Esophagus squamous epithelium (tissue), 5 donors: ENCODE measurements around the gene PDK2. TPM values are rescaled to one million over a fixed set of nuclear protein-coding genes. Genes with fewer than 3 reads are reported as not detected.

Experiments
- DNase-seq: peaks from one replicate; lab custom pipeline; 2025; lab: John Stamatoyannopoulos, UW
- H3K27ac ChIP-seq, 4 donors: fragments of 200-600 bp; sonication (generic); one replicate each; pipeline ENCODE4 v1.5.1; 2016 to 2019; ENCODE audit warnings: mild to moderate bottlenecking in 1 of 4
- H3K27me3 ChIP-seq, 4 donors: fragments of 200-600 bp; sonication (generic); 1 replicate in 3 of 4; 2 replicates in 1 of 4; pipeline versions ENCODE4 v1.5.1 to v1.6.0; 2017 to 2021; ENCODE audit warnings: antibody characterized with exemption in 1 of 4
- H3K36me3 ChIP-seq, 3 donors: fragments of 200-600 bp; sonication (generic); one replicate each; pipeline ENCODE4 v1.5.1; 2016 to 2019
- H3K4me1 ChIP-seq, 3 donors: fragments of 200-600 bp; sonication (generic); one replicate each; pipeline ENCODE4 v1.5.1; 2017 to 2019
- H3K4me3 ChIP-seq, 4 donors: fragments of 200-600 bp; sonication (generic); 1 replicate in 3 of 4; 2 replicates in 1 of 4; pipeline ENCODE4 v1.5.1; 2016 to 2019; ENCODE audit warnings: mild to moderate bottlenecking in 2 of 4, moderate library complexity in 1 of 4
- H3K9me3 ChIP-seq, 3 donors: fragments of 200-600 bp; sonication (generic); one replicate each; pipeline ENCODE4 v1.5.1; 2016 to 2019
- POLR2A ChIP-seq, 4 donors: fragments of 450-650 bp; IDR thresholded peaks; one replicate each; pipeline ENCODE4 v1.6.1; 2017; ENCODE audit warnings: antibody characterized with exemption in 4 of 4, mild to moderate bottlenecking in 4 of 4, moderate library complexity in 3 of 4
- WGBS, 2 donors: methylation state at CpG; one replicate each; pipeline ENCODE4 v1.1.5; 2018; 5-methylcytosine and 5-hydroxymethylcytosine counted together
- intact Hi-C: fragments of 100-400 bp; cut with DNase I; formaldehyde crosslinking; loops from one replicate; pipeline ENCODE4 v1.15.0; 2022
- total RNA-seq, 4 donors: library from RNA; depleted of rRNA; stranded (reverse); fragments of >200 nt; gene quantifications; one replicate each; pipeline ENCODE4 v1.1.0, GENCODE V29; 2016
- TF ChIP-seq, protein P1 (sequence below), 6 experiments: fragments of 450-650 bp in 4 of 6; fragments of 200-600 bp in 2 of 6; sonication (generic) in 2 of 6; IDR thresholded peaks; one replicate each; pipeline ENCODE4 v1.5.1; 2016 to 2019; ENCODE audit warnings: antibody characterized with exemption in 6 of 6, mild to moderate bottlenecking in 4 of 6, moderate library complexity in 4 of 6
- donor health status: DM: yes; HTN: yes; CAD: no.

Gene PDK2
- total RNA-seq, 4 donors from 2014 or later = 5.2 to 20.2 (median 12.8) TPM

DNA sequence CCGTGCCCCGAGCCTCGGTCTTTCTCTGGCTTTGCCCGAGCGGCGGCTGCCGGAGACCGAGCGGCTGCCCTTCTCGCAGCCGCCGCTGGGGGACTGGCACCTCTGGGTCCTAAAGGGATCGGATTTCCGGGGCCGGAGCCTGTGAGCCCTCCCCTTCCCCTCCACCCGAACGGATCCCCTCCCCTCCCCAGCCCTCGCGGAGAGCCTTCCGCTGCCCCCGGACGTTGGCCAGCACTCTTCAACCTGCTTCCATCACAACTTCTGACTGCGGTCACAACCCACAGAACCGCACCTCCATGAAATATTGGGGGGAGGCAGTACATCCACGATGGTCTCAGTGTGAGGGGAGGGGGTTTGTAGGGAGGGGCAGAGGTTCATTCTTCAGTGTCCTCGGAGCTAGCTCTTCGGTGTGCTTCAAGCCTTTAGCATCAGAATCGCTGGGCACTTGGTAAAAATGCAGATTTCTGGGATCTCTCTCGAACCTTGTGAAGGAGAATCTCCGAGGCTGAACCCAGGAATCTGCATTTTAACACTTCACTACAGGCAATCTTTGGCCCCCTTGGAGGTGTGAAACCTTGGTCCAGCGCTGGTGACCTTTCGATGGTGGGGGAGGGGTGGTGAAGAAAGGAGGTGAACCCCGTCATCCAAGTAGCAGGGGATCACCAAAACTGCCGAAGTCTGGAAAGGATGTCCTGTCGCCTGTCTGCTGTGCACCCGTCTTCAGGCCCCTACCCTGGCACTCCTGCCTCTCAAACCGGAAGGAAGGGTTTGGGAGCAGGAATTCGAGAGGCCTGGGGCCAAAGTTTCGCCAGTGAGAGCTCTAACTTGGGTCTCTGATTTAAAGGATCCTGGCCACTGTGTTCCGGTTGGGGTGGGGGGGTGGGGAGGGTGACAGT is 56.1 kb downstream of the PDK2 start:
- TF ChIP-seq, protein P1, sequence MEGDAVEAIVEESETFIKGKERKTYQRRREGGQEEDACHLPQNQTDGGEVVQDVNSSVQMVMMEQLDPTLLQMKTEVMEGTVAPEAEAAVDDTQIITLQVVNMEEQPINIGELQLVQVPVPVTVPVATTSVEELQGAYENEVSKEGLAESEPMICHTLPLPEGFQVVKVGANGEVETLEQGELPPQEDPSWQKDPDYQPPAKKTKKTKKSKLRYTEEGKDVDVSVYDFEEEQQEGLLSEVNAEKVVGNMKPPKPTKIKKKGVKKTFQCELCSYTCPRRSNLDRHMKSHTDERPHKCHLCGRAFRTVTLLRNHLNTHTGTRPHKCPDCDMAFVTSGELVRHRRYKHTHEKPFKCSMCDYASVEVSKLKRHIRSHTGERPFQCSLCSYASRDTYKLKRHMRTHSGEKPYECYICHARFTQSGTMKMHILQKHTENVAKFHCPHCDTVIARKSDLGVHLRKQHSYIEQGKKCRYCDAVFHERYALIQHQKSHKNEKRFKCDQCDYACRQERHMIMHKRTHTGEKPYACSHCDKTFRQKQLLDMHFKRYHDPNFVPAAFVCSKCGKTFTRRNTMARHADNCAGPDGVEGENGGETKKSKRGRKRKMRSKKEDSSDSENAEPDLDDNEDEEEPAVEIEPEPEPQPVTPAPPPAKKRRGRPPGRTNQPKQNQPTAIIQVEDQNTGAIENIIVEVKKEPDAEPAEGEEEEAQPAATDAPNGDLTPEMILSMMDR (IDR thresholded peaks at IDR 0.05) = peak in 5 of 6 experiments; percentile 32 to 81 (median 71)
- peak in 1 of 4 donors; percentile 56 for TF ChIP-seq POLR2A (IDR thresholded peaks at IDR 0.05)
- WGBS, 2 donors = 0% methylated on average over 7 to 8 of the region's 40 CpGs
- Histone ChIP-seq H3K36me3 (no peaks in the 10 kb centered on the region), H3K4me1 (peaks cover 45 to 93% (median 53%) of the 10 kb centered on the region in 3 donors), H3K27me3 (no peaks in the 10 kb centered on the region), H3K4me3 (peak overlapping the region; percentile 71 to 85 (median 82)), H3K9me3 (no peaks in the 10 kb centered on the region), H3K27ac (peak overlapping the region; percentile 93 to 95 (median 94))
- intact Hi-C loops = no loop called here
- DNase-seq = peak; percentile 57

DNA sequence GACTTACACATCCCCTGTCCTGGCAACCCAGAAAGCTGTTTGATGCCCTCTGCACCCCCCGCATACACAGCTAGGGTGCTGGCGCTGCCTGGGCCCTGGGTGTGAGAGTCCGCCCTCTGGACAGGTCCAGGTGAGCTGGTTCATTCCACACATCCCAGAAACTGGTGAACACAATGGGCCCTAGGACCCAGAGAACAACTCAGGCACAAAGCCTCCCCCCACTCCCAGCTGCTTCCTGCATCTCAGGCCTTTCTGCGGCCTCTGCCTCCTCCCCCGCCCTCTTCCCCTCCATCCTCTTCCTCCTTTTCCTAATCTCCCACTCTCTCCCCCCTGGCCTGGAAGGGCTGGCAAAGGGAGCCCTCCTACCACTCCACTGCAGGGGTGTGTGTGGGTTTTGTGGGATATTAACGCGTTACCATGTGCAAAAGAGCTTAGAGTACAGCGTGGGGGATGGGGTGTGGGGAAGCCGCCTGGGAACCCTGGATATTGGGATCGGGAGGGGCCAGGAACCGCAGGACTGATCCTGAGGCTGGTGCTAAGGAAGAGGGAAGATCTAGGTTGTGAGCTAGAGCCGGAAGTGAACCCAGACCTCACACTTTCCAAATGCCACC is 56.9 kb downstream of the PDK2 start:
- no peaks in the 10 kb centered on the region for H3K27me3 ChIP-seq
- DNase-seq = peak; percentile 46
- WGBS, 2 donors = 0% methylated on average over 9 of the region's 12 CpGs
- TF ChIP-seq, protein P1 (IDR thresholded peaks at IDR 0.05) = peak in 2 of 6 experiments; percentile 12 to 13
- peak in 1 of 4 donors; percentile 15 for TF ChIP-seq POLR2A (IDR thresholded peaks at IDR 0.05)
- intact Hi-C loops = no loop called here
- no peaks in the 10 kb centered on the region for H3K9me3 ChIP-seq
- H3K4me3 ChIP-seq = peak overlapping the region; percentile 71 to 85 (median 82)
- peaks cover 37 to 86% (median 46%) of the 10 kb centered on the region in 3 donors for H3K4me1 ChIP-seq
- peak overlapping the region; percentile 93 to 95 (median 94) for H3K27ac ChIP-seq
- no peaks in the 10 kb centered on the region for H3K36me3 ChIP-seq

DNA sequence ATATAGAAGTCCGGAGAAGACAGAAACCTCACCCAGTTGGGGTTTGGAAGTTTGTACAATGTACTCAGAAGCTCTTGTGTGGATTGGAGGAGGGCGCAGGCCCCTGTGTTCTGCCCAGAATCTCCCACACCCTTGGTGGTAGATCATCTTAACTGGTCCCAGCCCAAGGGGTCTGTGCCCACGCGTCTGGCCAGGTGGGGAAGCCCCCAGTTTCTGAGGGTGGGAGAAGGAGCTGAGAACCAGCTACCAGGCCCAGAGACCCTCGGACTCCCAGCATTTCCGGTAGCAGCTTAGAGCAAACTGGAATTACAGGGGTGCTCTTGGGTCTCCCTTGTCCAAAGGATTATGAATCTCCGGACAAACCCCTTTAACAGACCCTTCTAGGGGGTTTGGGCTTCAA is 57.6 kb downstream of the PDK2 start:
- Histone ChIP-seq H3K27ac (peak overlapping the region; percentile 93 to 95 (median 94)), H3K27me3 (no peaks in the 10 kb centered on the region), H3K9me3 (no peaks in the 10 kb centered on the region), H3K4me3 (peak overlapping the region in 2 of 4 donors; percentile 83 to 85), H3K36me3 (no peaks in the 10 kb centered on the region), H3K4me1 (peaks cover 30 to 82% (median 39%) of the 10 kb centered on the region in 3 donors)
- no peak for DNase-seq
- intact Hi-C loops = no loop called here
- 61 to 80% methylated on average over 3 of the region's 7 CpGs for WGBS, 2 donors
- TF ChIP-seq, protein P1 (IDR thresholded peaks at IDR 0.05) = no peak
- no peak for TF ChIP-seq POLR2A (IDR thresholded peaks at IDR 0.05)

DNA sequence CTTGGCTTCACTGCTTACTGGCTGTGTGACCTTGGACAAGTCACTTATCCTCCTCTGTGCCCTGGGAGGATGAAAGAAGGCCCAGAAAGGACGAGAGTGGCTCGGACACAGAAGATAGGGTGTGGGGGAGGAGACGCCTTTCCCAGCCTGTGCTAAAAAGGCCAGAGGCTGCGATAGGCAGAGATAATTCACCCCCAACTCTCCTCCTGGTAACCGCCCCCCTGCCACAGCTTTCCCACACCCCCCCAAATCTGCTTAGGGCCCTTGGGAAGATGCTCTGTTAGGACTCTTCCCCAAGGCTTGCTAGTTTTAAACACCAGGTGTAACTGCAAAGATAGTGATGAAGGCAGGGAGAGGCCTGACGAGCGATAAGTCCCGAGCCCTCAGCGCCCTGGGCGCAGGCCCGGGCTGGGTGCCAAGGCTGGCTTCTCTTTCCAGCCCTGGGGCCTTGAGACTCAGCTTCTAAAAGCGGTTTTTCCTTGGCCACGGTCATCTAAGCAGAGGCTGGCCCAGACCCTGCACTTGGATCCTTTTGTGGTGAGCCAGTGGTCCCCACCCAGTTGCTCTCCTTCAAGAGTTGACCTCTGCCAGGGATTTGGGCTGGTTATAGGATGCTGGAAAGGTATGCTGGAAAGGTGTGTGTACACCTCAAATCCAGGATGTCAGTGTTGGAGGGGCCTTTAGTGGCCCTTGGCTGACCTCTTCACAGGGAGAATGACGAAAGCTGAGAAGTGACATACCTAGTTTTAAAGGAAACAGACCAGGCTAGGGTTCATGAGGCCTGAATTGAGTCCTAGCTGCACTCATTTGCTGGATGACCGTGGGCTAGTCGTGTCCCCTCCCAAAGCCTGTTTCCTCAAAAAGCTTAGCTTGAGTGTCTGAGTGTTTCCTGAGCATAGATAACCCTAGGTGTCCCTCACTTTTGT is 58.8 kb downstream of the PDK2 start:
- DNase-seq = no peak
- intact Hi-C loops = no loop called here
- no peaks in the 10 kb centered on the region for H3K27me3 ChIP-seq

More for the DNA sequence above, 58.8 kb downstream of the PDK2 start:
- TF ChIP-seq POLR2A (IDR thresholded peaks at IDR 0.05) = no peak
- TF ChIP-seq, protein P1 (IDR thresholded peaks at IDR 0.05) = no peak
- no peaks in the 10 kb centered on the region for H3K9me3 ChIP-seq
- H3K27ac ChIP-seq = peak overlapping the region; percentile 21 to 95 (median 94)
- H3K4me3 ChIP-seq = no peak overlapping the region
- H3K36me3 ChIP-seq = no peaks in the 10 kb centered on the region
- WGBS, 2 donors = 17 to 33% methylated on average over 7 to 14 of the region's 16 CpGs
- H3K4me1 ChIP-seq = peaks cover 22 to 70% (median 31%) of the 10 kb centered on the region in 3 donors
